K562 (cell line): ENCODE data around the gene NRF1. TPM values are rescaled to one million over a fixed set of nuclear protein-coding genes. Genes with fewer than 3 reads are reported as not detected.

Experiments used
- ATAC-seq: fragments of 200-7000 bp; cut with Tn5 transposase; 3 replicates; pipeline ENCODE4 v1.9.1; 2020; ENCODE audit warnings: moderate library complexity
- BruUV-seq: library from RNA; stranded (reverse); fragments of 400-500 nt; replicated peaks from 2 replicates; lab custom pipeline; 2021; lab: Mats Ljungman, UMichigan
- CTCF ChIA-PET: fragments of 300-600 bp; formaldehyde crosslinking; extraction: SDS; loops from one replicate; lab custom pipeline; 2021; ENCODE audit warnings: low intra/inter-chr PET ratio; lab: Yijun Ruan, JAX
- POLR2A ChIA-PET: fragments of 300-600, 350-650 bp; sonication (Branson Sonifier 250); formaldehyde crosslinking; extraction: SDS; loops from one replicate; lab custom pipeline; 2021; ENCODE audit warnings: antibody characterized with exemption, inconsistent platforms; lab: Yijun Ruan, JAX
- DNase-seq, 4 experiments: peaks; one replicate each; pipeline versions ENCODE4 v3.0.0 to v3.0.0-alpha.2; 2011 to 2018; ENCODE audit warnings: low spot score in 3 of 4, mixed read lengths in 3 of 4; ENCODE audit errors: extremely low read depth in 1 of 4
- FAIRE-seq: peaks from 2 replicates; lab custom pipeline; 2011; peaks lifted over from hg19 to GRCh38; lab: Jason Lieb, UNC
- H2AFZ ChIP-seq: 2 replicates; pipeline ENCODE4 v1.6.0; 2011; ENCODE audit warnings: low read depth, low read length, control low read depth, inconsistent platforms
- H3K27ac ChIP-seq: fragments of 200-600 bp; 3 replicates; pipeline ENCODE4 v1.8.0; 2011; ENCODE audit warnings: low read depth, mild to moderate bottlenecking, control low read depth, inconsistent platforms, low read length, moderate library complexity, mixed read lengths; ENCODE audit errors: extremely low read depth
- H3K27me3 ChIP-seq, 2 experiments: fragments of 300-600 bp in 1 of 2; 2 replicates in 1 of 2; 3 replicates in 1 of 2; pipeline versions ENCODE4 v1.6.0 to v1.8.0; 2011; ENCODE audit warnings: inconsistent platforms in 2 of 2, low read length in 2 of 2, mild to moderate bottlenecking in 1 of 2, mixed read lengths in 1 of 2, moderate library complexity in 1 of 2; ENCODE audit not compliant: control insufficient read depth in 2 of 2, insufficient read depth in 2 of 2
- H3K36me3 ChIP-seq: fragments of 300-600 bp; 3 replicates; pipeline ENCODE4 v1.8.0; 2011; ENCODE audit warnings: mild to moderate bottlenecking, low read length, inconsistent platforms; ENCODE audit not compliant: control insufficient read depth, insufficient read depth
- H3K4me1 ChIP-seq, 2 experiments: fragments of 200-600 bp in 1 of 2; replicated peaks in 1 of 2; 2 replicates in 1 of 2; 3 replicates in 1 of 2; pipeline versions ENCODE4 v1.5.1 to v1.8.0; 2011; ENCODE audit warnings: inconsistent platforms in 2 of 2, low read length in 2 of 2, mild to moderate bottlenecking in 1 of 2, mixed read lengths in 1 of 2, moderate library complexity in 1 of 2; ENCODE audit not compliant: control insufficient read depth in 2 of 2, insufficient read depth in 2 of 2
- H3K4me2 ChIP-seq: 2 replicates; pipeline ENCODE4 v1.6.1; 2011; ENCODE audit warnings: low read length, control low read depth, inconsistent platforms, mixed read lengths; ENCODE audit not compliant: insufficient read depth
- H3K4me3 ChIP-seq: fragments of 200-600 bp; sonication (generic), shearing (Covaris generic); 2 replicates; pipeline ENCODE4 v1.5.1; 2016; ENCODE audit warnings: control low read depth, inconsistent platforms
- H3K79me2 ChIP-seq: fragments of 200-600 bp; 3 replicates; pipeline ENCODE4 v1.8.0; 2011; ENCODE audit warnings: low read length, inconsistent platforms; ENCODE audit not compliant: control insufficient read depth, insufficient read depth
- H3K9ac ChIP-seq, 2 experiments: 2 replicates each; pipeline versions ENCODE4 v1.6.0 to v1.6.1; 2011; ENCODE audit warnings: low read depth in 2 of 2, low read length in 2 of 2, control low read depth in 1 of 2, inconsistent platforms in 1 of 2, mild to moderate bottlenecking in 1 of 2, mixed read lengths in 1 of 2; ENCODE audit not compliant: insufficient read depth in 1 of 2
- H3K9me1 ChIP-seq: one replicate; pipeline ENCODE4 v1.6.0; 2011; ENCODE audit warnings: inconsistent platforms, mild to moderate bottlenecking, low read length, moderate library complexity; ENCODE audit not compliant: control insufficient read depth, insufficient read depth
- H3K9me3 ChIP-seq: replicated peaks from 2 replicates; pipeline ENCODE4 v1.5.1; 2011; ENCODE audit warnings: low read depth, low read length, inconsistent platforms; ENCODE audit not compliant: control insufficient read depth, insufficient read depth
- H4K20me1 ChIP-seq: replicated peaks from 2 replicates; pipeline ENCODE4 v1.6.1; 2011; ENCODE audit warnings: low read length, inconsistent platforms, mixed read lengths; ENCODE audit not compliant: control insufficient read depth, insufficient read depth
- BRD9 ChIP-seq: fragments of 450-650 bp; IDR thresholded peaks from 2 replicates; pipeline ENCODE4 v1.6.1; 2018; ENCODE audit warnings: low read depth; ENCODE audit not compliant: partially characterized antibody
- CBX8 ChIP-seq: fragments of 200-600 bp; sonication (generic); IDR thresholded peaks from 2 replicates; pipeline ENCODE4 v1.6.1; 2012; ENCODE audit warnings: borderline replicate concordance, mixed run types, low read depth, mild to moderate bottlenecking, moderate library complexity, mixed read lengths, low read length, control low read depth, inconsistent platforms; ENCODE audit not compliant: poor library complexity, severe bottlenecking; ENCODE audit errors: extremely low read depth
- CREBBP ChIP-seq: IDR thresholded peaks from one replicate; pipeline ENCODE4 v1.6.1; 2012; ENCODE audit warnings: low read depth, mild to moderate bottlenecking, control low read depth, inconsistent platforms, low read length
- E2F3 ChIP-seq: fragments of 250-450 bp; sonication (Bioruptor Pico); IDR thresholded peaks from 2 replicates; pipeline ENCODE4 v1.4.0; 2020; ENCODE audit warnings: mild to moderate bottlenecking
- HCFC1 ChIP-seq: IDR thresholded peaks from 2 replicates; pipeline ENCODE4 v1.6.1; 2012; ENCODE audit warnings: low read depth, low read length, improper control_type of control experiment
- MYNN ChIP-seq, 2 experiments: sonication (generic); formaldehyde crosslinking in 1 of 2; IDR thresholded peaks; 2 replicates each; pipeline versions ENCODE4 v1.5.0 to v1.6.1; 2016 to 2020; ENCODE audit warnings: antibody characterized with exemption in 1 of 2, missing genetic modification reagents in 1 of 2
- PHF8 ChIP-seq: fragments of 200-600 bp; sonication (generic); IDR thresholded peaks from 2 replicates; pipeline ENCODE4 v1.6.1; 2012; ENCODE audit warnings: mixed run types, mild to moderate bottlenecking, inconsistent platforms, low read length, moderate library complexity, borderline replicate concordance
- STAT5B ChIP-seq: fragments of 250-450 bp; sonication (Bioruptor Pico); IDR thresholded peaks from 2 replicates; pipeline ENCODE4 v1.8.0; 2021; ENCODE audit warnings: mild to moderate bottlenecking, inconsistent platforms
- TEAD1 ChIP-seq, 2 experiments: fragments of 450-650 bp in 1 of 2; sonication (generic) in 1 of 2; formaldehyde crosslinking; IDR thresholded peaks; 2 replicates each; pipeline versions ENCODE4 v1.4.0 to v1.8.0; 2020 to 2022; ENCODE audit warnings: mild to moderate bottlenecking in 2 of 2, missing genetic modification reagents in 1 of 2
- ZC3H11A ChIP-seq: IDR thresholded peaks from 2 replicates; pipeline ENCODE4 v1.6.1; 2012; ENCODE audit warnings: low read depth, low read length, improper control_type of control experiment
- ZNF584 ChIP-seq: fragments of 200-800 bp; sonication (Bioruptor generic); IDR thresholded peaks from 2 replicates; pipeline ENCODE4 v1.6.1; 2016; ENCODE audit warnings: low read depth, mild to moderate bottlenecking, missing genetic modification characterization, missing compliant biosample characterization
- WGBS: fragments of 100-300 bp; shearing (Covaris generic); methylation state at CpG from one replicate; pipeline ENCODE4 v1.1.6; 2016; ENCODE audit warnings: low coverage, mixed read lengths; ENCODE audit not compliant: insufficient coverage; ENCODE audit errors: missing lambda C conversion rate; 5-methylcytosine and 5-hydroxymethylcytosine counted together
- in situ Hi-C: fragments of 300-500 bp; cut with MboI; formaldehyde crosslinking; loops from 4 replicates; pipeline ENCODE4 v1.15.0; 2018; ENCODE audit warnings: inconsistent platforms, mixed read lengths
- intact Hi-C: fragments of 100-400 bp; cut with micrococcal nuclease; formaldehyde crosslinking; loops from 2 replicates; pipeline ENCODE4 v1.14.2; 2022
- polyA plus RNA-seq, 8 experiments: library from polyadenylated mRNA; depleted of rRNA in 4 of 8; stranded (reverse) in 5 of 8; unstranded in 3 of 8; fragments of >200 nt; fragmentation: Nextera tagmentation in 2 of 8; fragmentation: Illumina TruSeq in 1 of 8; extraction: Ambion mirVana in 2 of 8; extraction: Trizol in 1 of 8; gene quantifications; 2 replicates each; pipeline versions ENCODE4 v1.2.1 to v1.2.3, GENCODE V29; 2011 to 2014; ENCODE audit warnings: inconsistent platforms in 1 of 8, missing spikeins in 1 of 8
- total RNA-seq, 7 experiments: library from RNA; depleted of rRNA in 6 of 7; stranded (reverse); fragments of >200 nt in 6 of 7; fragmentation: Illumina TruSeq in 2 of 7; extraction: Trizol in 2 of 7; gene quantifications; 2 replicates each; pipeline versions ENCODE4 v1.2.1 to v1.2.3, GENCODE V29; 2011 to 2021; ENCODE audit warnings: low replicate concordance in 1 of 7
- TF ChIP-seq, protein P1 (sequence below), 2 experiments: fragments of 450-650 bp in 1 of 2; sonication (generic) in 1 of 2; formaldehyde crosslinking; conservative IDR thresholded peaks; 2 replicates each; pipeline versions ENCODE4 v1.4.0 to v1.8.1; 2020 to 2022; ENCODE audit warnings: mild to moderate bottlenecking in 1 of 2, missing genetic modification reagents in 1 of 2
- TF ChIP-seq, protein P2 (sequence below), 2 experiments: fragments of 450-650 bp; conservative IDR thresholded peaks; 2 replicates each; pipeline ENCODE4 v1.6.1; 2017; ENCODE audit warnings: mild to moderate bottlenecking in 2 of 2, moderate library complexity in 2 of 2

NRF1 gene
- total and polyA plus RNA-seq, 9 of the 15 experiments (the other 6 are each of a cell fraction or from before 2014, with no cell fraction given), result 8.6 to 28.8 (median 20.3) TPM

DNA sequence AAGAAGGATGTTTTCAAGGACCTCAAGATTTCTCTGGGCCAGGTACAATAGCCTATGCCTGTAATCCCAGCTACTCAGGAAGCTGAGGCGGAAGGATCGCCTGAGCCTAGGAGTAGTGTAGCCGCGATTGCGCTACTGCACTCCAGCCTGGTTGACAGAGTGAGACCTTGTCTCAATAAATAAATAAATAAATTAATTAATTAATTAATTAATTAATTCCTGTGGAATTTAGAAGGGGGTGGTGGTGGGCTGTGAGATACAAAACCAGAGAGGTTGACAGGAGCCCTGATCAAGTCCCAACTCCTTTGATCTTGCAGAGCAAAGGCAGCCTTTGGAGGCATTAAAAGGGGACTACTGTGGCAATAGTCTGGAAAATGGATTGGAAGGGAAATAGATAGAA lies 39.3 kb upstream of the NRF1 start:
- no peak for FAIRE-seq
- H3K9me1 ChIP-seq, result no peaks in the 10 kb centered on the region
- no TSS peak for BruUV-seq
- H2AFZ ChIP-seq, result no peak overlapping the region
- 0 out of 4 replicates have a peak, but pooled peaks of 1 of the 2 experiments have one; percentile 26 for TF ChIP-seq TEAD1 (CRISPR knock-in tag; IDR thresholded peaks at IDR 0.05)
- TF ChIP-seq, protein P1, sequence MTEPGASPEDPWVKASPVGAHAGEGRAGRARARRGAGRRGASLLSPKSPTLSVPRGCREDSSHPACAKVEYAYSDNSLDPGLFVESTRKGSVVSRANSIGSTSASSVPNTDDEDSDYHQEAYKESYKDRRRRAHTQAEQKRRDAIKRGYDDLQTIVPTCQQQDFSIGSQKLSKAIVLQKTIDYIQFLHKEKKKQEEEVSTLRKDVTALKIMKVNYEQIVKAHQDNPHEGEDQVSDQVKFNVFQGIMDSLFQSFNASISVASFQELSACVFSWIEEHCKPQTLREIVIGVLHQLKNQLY (CRISPR knock-in tag; conservative IDR thresholded peaks at IDR 0.05), result no peak
- in situ Hi-C loops, result no loop called here
- no peak for ATAC-seq
- no peaks in the 10 kb centered on the region for H4K20me1 ChIP-seq
- H3K27me3 ChIP-seq, result peaks cover 4 to 17% of the 10 kb centered on the region in 2 experiments; a peak in 2 of 5 replicates
- no peak overlapping the region for H3K9ac ChIP-seq
- no peak overlapping the region for H3K27ac ChIP-seq
- H3K4me1 ChIP-seq, result no peaks in the 10 kb centered on the region
- CTCF ChIA-PET, result no interaction called here
- H3K9me3 ChIP-seq, result no peaks in the 10 kb centered on the region
- no peaks in the 10 kb centered on the region for H3K36me3 ChIP-seq
- POLR2A ChIA-PET, result interaction anchor here (1.4 kb wide), 1 partner anchor 18 kb away, joined by 3 read pairs; no protein-coding TSS in a partner anchor
- no peak overlapping the region for H3K4me2 ChIP-seq
- intact Hi-C loops, result no loop called here
- no peaks in the 10 kb centered on the region for H3K79me2 ChIP-seq
- no peak overlapping the region for H3K4me3 ChIP-seq
- DNase-seq, result no peak
- WGBS, result 86% methylated on average over 5 of the region's 5 CpGs

DNA sequence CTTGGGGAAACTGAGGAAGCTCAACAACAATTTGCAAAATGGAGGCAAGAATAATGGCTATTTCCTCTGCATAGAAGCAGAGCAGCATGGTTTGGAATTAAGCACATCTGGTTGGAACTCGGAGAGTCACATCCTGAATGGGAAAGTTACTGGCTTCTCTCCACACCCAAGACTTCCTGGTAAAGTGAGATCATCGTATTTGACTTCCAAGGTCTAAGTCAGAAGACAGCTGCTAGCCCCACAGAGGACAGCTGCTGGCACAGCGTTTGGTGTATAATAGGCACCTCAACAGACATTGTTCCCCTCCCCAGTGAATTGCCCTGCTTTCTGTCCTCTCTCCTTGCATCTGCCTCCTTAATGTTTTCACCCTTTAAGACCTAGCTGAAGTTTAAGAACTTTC lies 37.0 kb upstream of the NRF1 start:
- Histone ChIP-seq H3K4me2 (no peak overlapping the region), H3K9ac (no peak overlapping the region), H3K4me3 (no peak overlapping the region), H3K27me3 (peaks cover 3 to 17% of the 10 kb centered on the region in 2 experiments; a peak in 2 of 5 replicates), H4K20me1 (no peaks in the 10 kb centered on the region), H3K27ac (no peak overlapping the region), H3K9me3 (peaks cover 16% of the 10 kb centered on the region), H2AFZ (peak overlapping the region; percentile 18; the same call in 1 of the 2 replicates), H3K36me3 (no peaks in the 10 kb centered on the region), H3K79me2 (no peaks in the 10 kb centered on the region), H3K9me1 (no peaks in the 10 kb centered on the region), H3K4me1 (no peaks in the 10 kb centered on the region)
- BruUV-seq, result no TSS peak
- DNase-seq (no peak), ATAC-seq (no peak), FAIRE-seq (no peak)
- intact Hi-C loops (no loop called here), in situ Hi-C loops (no loop called here)
- 2% methylated on average over 3 of the region's 3 CpGs for WGBS
- POLR2A ChIA-PET, result interaction anchor here (0.7 kb wide), 2 partner anchors 43 to 65 kb away, joined by 3 read pairs; no protein-coding TSS in a partner anchor
- CTCF ChIA-PET, result no interaction called here
- no peak for TF ChIP-seq HCFC1
- no peak for TF ChIP-seq ZNF584 (CRISPR knock-in tag)
- TF ChIP-seq MYNN (IDR thresholded peaks at IDR 0.05), result no peak
- no peak for TF ChIP-seq MYNN (CRISPR knock-in tag; IDR thresholded peaks at IDR 0.05)
- no peak for TF ChIP-seq CBX8
- TF ChIP-seq, protein P2, sequence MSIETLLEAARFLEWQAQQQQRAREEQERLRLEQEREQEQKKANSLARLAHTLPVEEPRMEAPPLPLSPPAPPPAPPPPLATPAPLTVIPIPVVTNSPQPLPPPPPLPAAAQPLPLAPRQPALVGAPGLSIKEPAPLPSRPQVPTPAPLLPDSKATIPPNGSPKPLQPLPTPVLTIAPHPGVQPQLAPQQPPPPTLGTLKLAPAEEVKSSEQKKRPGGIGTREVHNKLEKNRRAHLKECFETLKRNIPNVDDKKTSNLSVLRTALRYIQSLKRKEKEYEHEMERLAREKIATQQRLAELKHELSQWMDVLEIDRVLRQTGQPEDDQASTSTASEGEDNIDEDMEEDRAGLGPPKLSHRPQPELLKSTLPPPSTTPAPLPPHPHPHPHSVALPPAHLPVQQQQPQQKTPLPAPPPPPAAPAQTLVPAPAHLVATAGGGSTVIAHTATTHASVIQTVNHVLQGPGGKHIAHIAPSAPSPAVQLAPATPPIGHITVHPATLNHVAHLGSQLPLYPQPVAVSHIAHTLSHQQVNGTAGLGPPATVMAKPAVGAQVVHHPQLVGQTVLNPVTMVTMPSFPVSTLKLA (conservative IDR thresholded peaks at IDR 0.05), result no peak
- TF ChIP-seq ZC3H11A, result no peak
- TF ChIP-seq E2F3, result no peak
- TF ChIP-seq PHF8, result no peak
- TF ChIP-seq CREBBP, result no peak
- no peak for TF ChIP-seq STAT5B
- no peak for TF ChIP-seq BRD9
